NCI-H1930 (cell line): ENCODE results near the gene CPNE8.

ENCODE experiments used
- DNase-seq, 2 experiments: peaks; one replicate each; lab custom pipeline; 2025; lab: John Stamatoyannopoulos, UW

Gene CPNE8

GRCh38 chr12:38728894-38729293 lies 176.5 kb downstream of the CPNE8 start:
- DNase-seq = no peak

GRCh38 chr12:38721611-38722252 lies 183.7 kb downstream of the CPNE8 start:
- no peak for DNase-seq

- DNase-seq = no peak
Observed at GRCh38 chr12:38720661-38721060, 184.7 kb downstream of the CPNE8 start.

GRCh38 chr12:38713294-38713693 lies 192.1 kb downstream of the CPNE8 start:
- DNase-seq = no peak

GRCh38 chr12:38711054-38711453 lies 194.3 kb downstream of the CPNE8 start:
- DNase-seq = no peak

GRCh38 chr12:38708466-38708865 lies 196.9 kb downstream of the CPNE8 start:
- no peak for DNase-seq

- no peak for DNase-seq
Observed at GRCh38 chr12:38707648-38708047, 197.7 kb downstream of the CPNE8 start.

GRCh38 chr12:38697289-38697688 lies 208.1 kb downstream of the CPNE8 start:
- no peak for DNase-seq

GRCh38 chr12:38695057-38695456 lies 210.3 kb downstream of the CPNE8 start:
- no peak for DNase-seq

GRCh38 chr12:38691164-38691563 lies 214.2 kb downstream of the CPNE8 start:
- DNase-seq = no peak

- no peak for DNase-seq
Observed at GRCh38 chr12:38690646-38691045, 214.7 kb downstream of the CPNE8 start.

GRCh38 chr12:38689704-38690103 lies 215.7 kb downstream of the CPNE8 start:
- no peak for DNase-seq

- no peak for DNase-seq
Observed at GRCh38 chr12:38689195-38689594, 216.2 kb downstream of the CPNE8 start.

- no peak for DNase-seq
Observed at GRCh38 chr12:38682521-38682920, 222.9 kb downstream of the CPNE8 start.

- no peak for DNase-seq
Observed at GRCh38 chr12:38669530-38669929, 235.9 kb downstream of the CPNE8 start.

- DNase-seq = no peak
Observed at GRCh38 chr12:38669081-38669480, 236.3 kb downstream of the CPNE8 start.

- DNase-seq = no peak
Observed at GRCh38 chr12:38666425-38666824, 239.0 kb downstream of the CPNE8 start.

GRCh38 chr12:38664661-38665269 lies 240.6 kb downstream of the CPNE8 start:
- peak in 1 of 2 experiments; percentile 2 for DNase-seq

- no peak for DNase-seq
Observed at GRCh38 chr12:38662829-38663228, 242.6 kb downstream of the CPNE8 start.

- DNase-seq = no peak
Observed at GRCh38 chr12:38653650-38654049, 251.7 kb downstream of the CPNE8 start.

- no peak for DNase-seq
Observed at GRCh38 chr12:38648813-38649212, 256.6 kb downstream of the CPNE8 start.

- DNase-seq = no peak
Observed at GRCh38 chr12:38646146-38646545, 259.2 kb downstream of the CPNE8 start.

- DNase-seq = no peak
Observed at GRCh38 chr12:38639625-38640024, 265.8 kb downstream of the CPNE8 start.

- DNase-seq = no peak
Observed at GRCh38 chr12:38638401-38638800, 267.0 kb downstream of the CPNE8 start.
